Karpas-422 (cell line): ENCODE measurements around the gene SHANK2. TPM values are rescaled to one million over a fixed set of nuclear protein-coding genes. Genes with fewer than 3 reads are reported as not detected.

Experiments used
- DNase-seq: peaks from one replicate; pipeline ENCODE4 v3.0.0-alpha.2; 2015
- H2AFZ ChIP-seq: fragments of 200-600 bp; sonication (generic); 2 replicates; pipeline ENCODE4 v1.6.1; 2014; ENCODE audit warnings: antibody characterized with exemption, low read length, mixed read lengths
- H3K27ac ChIP-seq: fragments of 200-600 bp; sonication (generic); 2 replicates; pipeline ENCODE4 v1.5.1; 2014; ENCODE audit warnings: mild to moderate bottlenecking, low read length, moderate library complexity
- H3K27me3 ChIP-seq: fragments of 200-600 bp; sonication (generic); 2 replicates; pipeline ENCODE4 v1.6.1; 2014; ENCODE audit warnings: low read length, mixed read lengths
- H3K36me3 ChIP-seq: fragments of 200-600 bp; sonication (generic); 2 replicates; pipeline ENCODE4 v1.6.1; 2014; ENCODE audit warnings: low read length, mixed read lengths; ENCODE audit not compliant: insufficient read depth
- H3K4me1 ChIP-seq: fragments of 200-600 bp; sonication (generic); 2 replicates; pipeline ENCODE4 v1.6.1; 2014; ENCODE audit warnings: mild to moderate bottlenecking, low read length, mixed read lengths
- H3K4me2 ChIP-seq: fragments of 200-600 bp; sonication (generic); 2 replicates; pipeline ENCODE4 v1.6.1; 2014; ENCODE audit warnings: low read length, low read depth, mild to moderate bottlenecking; ENCODE audit not compliant: poor library complexity, severe bottlenecking
- H3K4me3 ChIP-seq: fragments of 200-600 bp; sonication (generic); 2 replicates; pipeline ENCODE4 v1.5.1; 2014; ENCODE audit warnings: mild to moderate bottlenecking, antibody characterized with exemption, low read length, mixed read lengths
- H3K79me2 ChIP-seq: fragments of 200-600 bp; sonication (generic); 2 replicates; pipeline ENCODE4 v1.6.1; 2014; ENCODE audit warnings: mild to moderate bottlenecking, low read length, mixed read lengths
- H3K9ac ChIP-seq: fragments of 200-600 bp; sonication (generic); 2 replicates; pipeline ENCODE4 v1.6.0; 2014; ENCODE audit warnings: low read length
- H3K9me2 ChIP-seq: fragments of 200-600 bp; sonication (generic), shearing (Covaris generic); replicated peaks from 2 replicates; pipeline ENCODE4 v1.6.0; 2014; ENCODE audit warnings: mild to moderate bottlenecking, low read length, moderate library complexity; ENCODE audit not compliant: insufficient read depth
- H3K9me3 ChIP-seq: fragments of 300-700, 200-600 bp; sonication (generic); 2 replicates; pipeline ENCODE4 v1.6.1; 2014; ENCODE audit warnings: low read length, mixed read lengths
- H4K20me1 ChIP-seq: fragments of 200-600 bp; sonication (generic); 2 replicates; pipeline ENCODE4 v1.6.1; 2014; ENCODE audit warnings: mild to moderate bottlenecking, antibody characterized with exemption, low read length, low read depth; ENCODE audit not compliant: insufficient read depth
- total RNA-seq: library from RNA; depleted of rRNA; stranded (reverse); fragments of >200 nt; shearing (Covaris generic); gene quantifications from 2 replicates; pipeline ENCODE4 v1.2.3, GENCODE V29; 2014; ENCODE audit warnings: low replicate concordance

Gene SHANK2
- total RNA-seq, 1 experiment from 2014 or later = not detected

DNA sequence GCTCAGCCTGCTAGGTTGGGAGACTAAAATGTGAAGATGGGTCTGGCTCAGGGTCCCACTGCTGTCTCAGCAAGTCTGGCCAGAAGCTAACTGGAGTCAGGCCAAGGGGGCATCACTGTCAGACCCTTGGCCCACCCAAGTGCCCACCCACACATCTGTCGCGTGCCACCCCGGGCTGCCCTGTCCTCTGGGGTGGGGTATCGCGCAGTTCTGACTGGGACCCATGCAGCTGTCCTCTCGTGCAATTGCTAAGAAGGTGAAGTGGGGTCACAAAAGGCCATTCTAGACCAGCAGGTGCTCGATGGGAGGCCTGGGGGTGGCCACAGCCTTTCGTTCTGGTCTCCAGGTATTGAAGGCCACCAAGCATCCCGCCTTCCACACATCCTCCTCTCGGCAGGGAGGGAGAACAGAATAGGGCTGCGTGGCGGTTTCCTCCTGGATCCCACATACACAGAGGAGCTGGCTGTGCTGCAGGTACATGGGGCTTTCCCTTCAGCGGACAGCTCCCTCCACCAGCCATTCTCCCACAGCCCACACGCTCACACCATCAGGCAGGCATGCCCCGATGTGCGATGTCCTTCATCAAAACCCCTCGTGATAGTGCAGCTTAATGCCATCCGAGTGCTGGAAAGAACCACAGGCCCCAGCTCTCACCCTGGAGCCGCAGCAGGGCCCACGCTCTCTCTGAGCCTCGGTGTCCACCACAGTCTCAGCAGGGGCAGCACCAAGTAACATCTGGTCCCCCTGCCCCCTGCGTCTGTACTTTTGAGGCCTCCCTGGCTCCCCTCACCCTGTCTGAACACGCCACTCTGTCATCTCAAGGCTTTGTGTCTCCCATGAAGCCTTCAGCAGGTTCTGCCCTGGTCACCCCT is 37.6 kb downstream of the SHANK2 start:
- Histone ChIP-seq H3K4me1 (no peaks in the 10 kb centered on the region), H3K36me3 (no peaks in the 10 kb centered on the region), H3K27me3 (no peaks in the 10 kb centered on the region), H2AFZ (no peak overlapping the region), H3K4me3 (no peak overlapping the region), H4K20me1 (no peaks in the 10 kb centered on the region), H3K4me2 (no peak overlapping the region), H3K9me3 (no peaks in the 10 kb centered on the region), H3K27ac (no peak overlapping the region), H3K9me2 (no peaks in the 10 kb centered on the region), H3K79me2 (no peaks in the 10 kb centered on the region), H3K9ac (no peak overlapping the region)
- no peak for DNase-seq

DNA sequence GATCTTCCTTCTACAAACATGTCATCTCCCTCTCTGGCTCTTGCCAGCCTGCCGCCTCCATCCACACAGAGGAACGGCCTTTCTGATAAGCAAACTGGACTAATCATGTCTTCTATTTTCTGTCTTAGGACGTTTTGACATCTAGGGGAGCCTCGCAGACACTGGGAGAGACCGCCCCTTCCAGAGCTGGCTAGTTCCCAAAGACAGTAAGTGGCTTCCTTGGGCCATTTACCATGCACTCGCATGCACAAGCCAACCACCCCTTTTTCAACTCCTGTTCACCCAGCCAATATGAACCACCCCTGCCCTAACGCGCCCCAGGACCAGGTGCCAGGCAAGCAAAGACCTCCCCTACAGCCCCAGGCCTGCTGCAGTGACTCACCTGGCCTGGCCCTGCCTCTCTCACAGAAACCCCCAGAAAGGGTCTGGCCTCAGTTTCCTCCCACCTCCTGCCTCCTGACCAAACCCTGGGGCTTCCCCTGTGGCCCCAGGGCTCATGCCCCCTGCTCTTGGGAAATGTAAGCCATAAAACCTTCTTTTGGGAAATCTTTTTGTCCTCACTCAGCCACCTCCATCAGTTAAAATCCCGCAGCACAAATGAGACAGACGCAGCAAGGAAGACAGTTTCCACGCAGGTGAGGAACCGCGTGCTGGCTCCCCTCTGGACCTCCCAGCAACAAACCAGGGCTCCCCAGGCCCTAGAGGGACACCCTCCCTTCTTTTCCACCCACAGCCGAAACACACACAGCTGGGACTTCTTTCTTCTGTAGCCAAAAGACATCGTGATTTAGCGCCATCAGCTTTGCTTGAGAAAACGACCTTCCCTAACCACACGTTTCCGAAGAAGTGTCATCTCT is 38.5 kb downstream of the SHANK2 start:
- H3K27me3 ChIP-seq = no peaks in the 10 kb centered on the region
- H3K9me2 ChIP-seq = no peaks in the 10 kb centered on the region
- no peaks in the 10 kb centered on the region for H3K4me1 ChIP-seq
- H2AFZ ChIP-seq = no peak overlapping the region
- H3K9ac ChIP-seq = no peak overlapping the region
- H3K4me3 ChIP-seq = no peak overlapping the region
- no peaks in the 10 kb centered on the region for H4K20me1 ChIP-seq
- no peak for DNase-seq
- H3K4me2 ChIP-seq = no peak overlapping the region
- H3K27ac ChIP-seq = no peak overlapping the region
- no peaks in the 10 kb centered on the region for H3K36me3 ChIP-seq
- H3K9me3 ChIP-seq = no peaks in the 10 kb centered on the region
- no peaks in the 10 kb centered on the region for H3K79me2 ChIP-seq

DNA sequence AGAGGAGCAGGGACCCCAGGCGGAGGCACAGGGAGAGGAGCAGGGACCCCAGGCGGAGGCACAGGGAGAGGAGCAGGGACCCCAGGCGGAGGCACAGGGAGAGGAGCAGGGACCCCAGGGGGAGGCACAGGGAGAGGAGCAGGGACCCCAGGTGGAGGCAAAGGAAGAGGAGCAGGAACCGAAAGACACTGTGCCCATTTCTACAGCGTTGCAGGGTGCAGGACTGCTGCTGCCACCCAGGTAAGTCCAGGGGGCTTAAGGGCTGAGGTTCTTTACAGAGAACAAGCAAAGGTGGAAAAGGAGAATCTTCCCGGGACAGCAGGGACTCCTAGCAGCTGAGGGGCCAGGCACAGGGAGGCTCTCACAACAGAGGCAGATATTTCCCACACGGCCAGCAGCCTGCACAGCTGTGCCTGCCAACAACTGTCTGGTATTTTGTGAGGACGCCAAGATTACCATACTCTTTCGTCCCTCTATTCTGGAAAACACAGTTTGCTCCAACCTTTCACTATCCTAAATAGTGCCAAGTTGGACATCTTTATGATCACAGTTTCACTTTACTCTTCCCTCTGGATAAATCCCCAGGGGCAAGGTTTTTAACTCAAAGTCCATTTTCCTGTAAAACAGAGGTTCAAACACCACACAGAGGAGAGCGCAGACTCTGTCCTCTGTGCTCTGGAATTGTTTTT is 39.4 kb downstream of the SHANK2 start:
- Histone ChIP-seq H4K20me1 (no peaks in the 10 kb centered on the region), H3K79me2 (no peaks in the 10 kb centered on the region), H3K27ac (no peak overlapping the region), H3K9me2 (no peaks in the 10 kb centered on the region), H3K36me3 (no peaks in the 10 kb centered on the region), H3K4me3 (no peak overlapping the region), H3K27me3 (no peaks in the 10 kb centered on the region), H3K4me1 (no peaks in the 10 kb centered on the region), H3K9me3 (no peaks in the 10 kb centered on the region), H2AFZ (no peak overlapping the region), H3K4me2 (no peak overlapping the region), H3K9ac (no peak overlapping the region)
- DNase-seq = peak; percentile 6

DNA sequence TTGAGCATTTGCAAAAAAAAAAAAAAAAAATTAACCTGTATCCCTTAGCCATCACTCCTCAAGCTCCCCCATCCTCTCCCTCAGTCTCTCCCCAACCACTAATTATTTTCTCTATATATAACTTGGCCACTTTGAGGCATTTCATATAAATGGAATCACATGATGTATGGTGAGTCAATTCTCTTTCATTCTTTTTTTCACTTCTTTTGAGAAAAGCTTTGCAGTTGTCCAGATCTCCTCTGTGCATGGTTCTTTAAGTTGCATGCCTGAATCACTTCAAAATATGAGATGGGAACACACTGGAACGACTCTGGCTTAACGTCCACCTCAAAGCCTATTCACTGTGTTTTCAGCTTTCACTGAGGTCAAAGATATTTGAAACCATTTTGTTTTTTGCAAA is 40.7 kb downstream of the SHANK2 start:
- no peaks in the 10 kb centered on the region for H3K27me3 ChIP-seq
- H3K9me3 ChIP-seq = no peaks in the 10 kb centered on the region
- H3K4me1 ChIP-seq = no peaks in the 10 kb centered on the region
- no peak overlapping the region for H3K27ac ChIP-seq
- H3K4me3 ChIP-seq = no peak overlapping the region
- H3K9me2 ChIP-seq = no peaks in the 10 kb centered on the region
- H3K79me2 ChIP-seq = no peaks in the 10 kb centered on the region
- H3K36me3 ChIP-seq = no peaks in the 10 kb centered on the region
- no peaks in the 10 kb centered on the region for H4K20me1 ChIP-seq
- H3K4me2 ChIP-seq = no peak overlapping the region
- no peak overlapping the region for H3K9ac ChIP-seq
- H2AFZ ChIP-seq = no peak overlapping the region
- peak; percentile 0 for DNase-seq

DNA sequence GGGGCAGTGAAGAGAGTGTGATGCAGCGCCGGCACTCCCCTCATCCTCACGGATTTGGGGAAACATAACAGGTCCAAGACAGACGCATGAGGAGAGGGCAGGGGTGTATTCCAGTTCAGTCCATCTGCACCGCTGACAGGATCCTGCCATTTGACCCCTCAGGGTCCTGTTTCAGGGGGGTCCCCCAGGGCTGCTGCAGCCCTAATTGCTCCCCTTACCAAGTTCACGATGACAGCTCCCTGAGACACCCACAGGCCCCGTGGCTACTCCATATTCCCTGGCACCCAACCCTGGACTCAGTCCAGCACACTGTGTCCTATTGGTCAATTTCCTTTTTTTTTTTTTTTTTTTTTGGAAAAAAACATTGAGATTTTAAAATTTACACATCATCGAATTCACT is 41.5 kb downstream of the SHANK2 start:
- H3K79me2 ChIP-seq = no peaks in the 10 kb centered on the region
- H3K27ac ChIP-seq = no peak overlapping the region
- H3K9me3 ChIP-seq = no peaks in the 10 kb centered on the region
- H3K9me2 ChIP-seq = no peaks in the 10 kb centered on the region
- no peak overlapping the region for H3K9ac ChIP-seq
- no peaks in the 10 kb centered on the region for H3K27me3 ChIP-seq
- no peak for DNase-seq
- H3K4me1 ChIP-seq = no peaks in the 10 kb centered on the region
- no peak overlapping the region for H2AFZ ChIP-seq
- no peak overlapping the region for H3K4me2 ChIP-seq
- no peak overlapping the region for H3K4me3 ChIP-seq
- no peaks in the 10 kb centered on the region for H4K20me1 ChIP-seq
- H3K36me3 ChIP-seq = no peaks in the 10 kb centered on the region

DNA sequence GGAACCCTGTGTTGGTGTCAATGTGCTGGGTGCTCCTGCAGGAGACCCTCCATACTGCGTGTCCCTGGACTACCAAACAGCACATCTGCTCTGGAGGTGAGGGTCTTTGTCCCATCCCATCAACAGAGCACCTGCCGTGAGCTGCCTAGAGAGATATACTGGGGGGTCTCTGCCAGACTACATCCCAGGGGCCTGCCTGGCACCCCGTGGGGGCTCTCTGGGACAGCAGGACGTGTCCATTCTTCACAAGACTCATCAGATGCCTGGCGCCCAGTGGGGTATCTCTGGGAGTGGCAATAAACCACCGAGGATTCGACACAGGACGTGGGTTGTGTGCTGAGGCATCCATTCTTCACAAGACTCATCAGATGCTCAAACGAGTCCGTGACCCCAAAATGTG is 42.7 kb downstream of the SHANK2 start:
- H3K79me2 ChIP-seq = no peaks in the 10 kb centered on the region
- H3K36me3 ChIP-seq = no peaks in the 10 kb centered on the region
- no peak for DNase-seq

DNA sequence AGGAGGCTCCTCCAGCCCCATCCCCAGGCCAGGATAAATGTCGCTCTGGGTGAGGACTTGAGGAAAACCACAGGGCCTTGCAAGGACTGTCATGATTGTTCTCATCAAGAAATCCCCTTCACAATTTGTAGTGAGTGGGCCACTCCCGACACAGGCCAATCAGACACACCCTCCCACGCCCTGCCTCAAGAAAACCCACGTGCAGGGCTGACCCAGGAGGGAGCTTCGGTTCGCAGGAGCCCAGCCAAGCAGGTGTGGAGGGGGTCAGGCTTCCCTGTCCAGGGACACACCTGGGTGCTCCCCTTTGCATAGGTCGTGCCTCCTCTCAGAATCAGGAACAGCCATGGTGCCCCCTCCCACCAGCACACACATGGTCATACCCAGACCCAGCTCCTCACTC is 43.2 kb downstream of the SHANK2 start:
- Histone ChIP-seq H3K79me2 (no peaks in the 10 kb centered on the region), H2AFZ (no peak overlapping the region), H3K4me1 (no peaks in the 10 kb centered on the region), H3K27ac (no peak overlapping the region), H3K4me3 (no peak overlapping the region), H3K9ac (no peak overlapping the region), H3K27me3 (no peaks in the 10 kb centered on the region), H3K9me2 (no peaks in the 10 kb centered on the region), H3K36me3 (no peaks in the 10 kb centered on the region), H3K4me2 (no peak overlapping the region), H4K20me1 (no peaks in the 10 kb centered on the region), H3K9me3 (no peaks in the 10 kb centered on the region)
- peak; percentile 23 for DNase-seq

More for the DNA sequence above, 42.7 kb downstream of the SHANK2 start:
- Histone ChIP-seq H3K9me2 (no peaks in the 10 kb centered on the region), H3K27me3 (no peaks in the 10 kb centered on the region), H3K27ac (no peak overlapping the region), H3K4me3 (no peak overlapping the region), H3K4me1 (no peaks in the 10 kb centered on the region), H2AFZ (no peak overlapping the region), H3K9ac (no peak overlapping the region), H3K4me2 (no peak overlapping the region), H4K20me1 (no peaks in the 10 kb centered on the region), H3K9me3 (no peaks in the 10 kb centered on the region)
